Measurements from ENCODE around the gene CTXN3.
"Not testable (repeated sequence)": the region's sequence is repeated elsewhere in the genome, so short reads cannot be mapped to it uniquely, and the experiment has no call there.

CTXN3 gene

GRCh38 chr5:127673117-127673800 lies 24.4 kb downstream of the CTXN3 start:
- no peak for TF ChIP-seq CTCF (IDR thresholded peaks at IDR 0.05; ENCODE audit: extremely low read depth, insufficient read depth, missing control alignments)
- no peak for DNase-seq (ENCODE audit: low spot score)
- in situ Hi-C loops (cut with MboI; ENCODE audit: low pct_unique_long_range_greater_than_20kb, low sequenced_read_pairs, unreplicated experiment): no loop called here

GRCh38 chr5:127676951-127677350 lies 28.1 kb downstream of the CTXN3 start:
- in situ Hi-C loops (cut with MboI; ENCODE audit: low pct_unique_long_range_greater_than_20kb, low sequenced_read_pairs, unreplicated experiment); DNase-seq (ENCODE audit: low spot score): not testable (repeated sequence)

- in situ Hi-C loops (cut with MboI; ENCODE audit: low pct_unique_long_range_greater_than_20kb, low sequenced_read_pairs, unreplicated experiment): not testable (repeated sequence)
Observed at GRCh38 chr5:127679691-127680330, 30.9 kb downstream of the CTXN3 start.

GRCh38 chr5:127680595-127680994 lies 31.7 kb downstream of the CTXN3 start:
- in situ Hi-C loops (cut with MboI; ENCODE audit: low pct_unique_long_range_greater_than_20kb, low sequenced_read_pairs, unreplicated experiment): no loop called here
- TF ChIP-seq CTCF (IDR thresholded peaks at IDR 0.05; ENCODE audit: extremely low read depth, insufficient read depth, missing control alignments): no peak
- DNase-seq (ENCODE audit: low spot score): no peak

More at GRCh38 chr5:127679691-127680330, 30.9 kb downstream of the CTXN3 start:
- DNase-seq (ENCODE audit: low spot score): not testable (repeated sequence)

GRCh38 chr5:127683008-127683407 lies 34.1 kb downstream of the CTXN3 start:
- no peak for TF ChIP-seq CTCF (IDR thresholded peaks at IDR 0.05; ENCODE audit: extremely low read depth, insufficient read depth, missing control alignments)
- in situ Hi-C loops (cut with MboI; ENCODE audit: low pct_unique_long_range_greater_than_20kb, low sequenced_read_pairs, unreplicated experiment): no loop called here
- no peak for DNase-seq (ENCODE audit: low spot score)

GRCh38 chr5:127684726-127685467 lies 36.0 kb downstream of the CTXN3 start:
- in situ Hi-C loops (cut with MboI; ENCODE audit: low pct_unique_long_range_greater_than_20kb, low sequenced_read_pairs, unreplicated experiment): no loop called here
- TF ChIP-seq CTCF (IDR thresholded peaks at IDR 0.05; ENCODE audit: extremely low read depth, insufficient read depth, missing control alignments): no peak
- DNase-seq (ENCODE audit: low spot score): no peak

GRCh38 chr5:127685662-127686061 lies 36.8 kb downstream of the CTXN3 start:
- no peak for DNase-seq (ENCODE audit: low spot score)
- TF ChIP-seq CTCF (IDR thresholded peaks at IDR 0.05; ENCODE audit: extremely low read depth, insufficient read depth, missing control alignments): no peak
- in situ Hi-C loops (cut with MboI; ENCODE audit: low pct_unique_long_range_greater_than_20kb, low sequenced_read_pairs, unreplicated experiment): no loop called here
